PC-3 (cell line): ENCODE data around the gene HIF1AN. TPM values are rescaled to one million over a fixed set of nuclear protein-coding genes. Genes with fewer than 3 reads are reported as not detected.

ENCODE experiments used
- ATAC-seq: fragments of 200-7000 bp; cut with Tn5 transposase; 2 replicates; pipeline ENCODE4 v1.9.1; 2020; ENCODE audit warnings: mild to moderate bottlenecking, moderate library complexity
- BruUV-seq: library from RNA; stranded (reverse); fragments of 400-500 nt; replicated peaks from 2 replicates; lab custom pipeline; 2021; lab: Mats Ljungman, UMichigan
- CTCF ChIA-PET: fragments of 300-600 bp; sonication (Branson Sonifier 250); formaldehyde crosslinking; loops from one replicate; lab custom pipeline; 2022; ENCODE audit warnings: antibody characterized with exemption; lab: Charles Lee
- POLR2A ChIA-PET: fragments of 300-600 bp; sonication (Branson Sonifier 250); formaldehyde crosslinking; loops from one replicate; lab custom pipeline; 2022; ENCODE audit warnings: antibody characterized with exemption; ENCODE audit not compliant: unreplicated experiment; lab: Charles Lee
- DNase-seq: peaks from one replicate; pipeline ENCODE4 v3.0.0-alpha.2; 2015
- H2AFZ ChIP-seq: fragments of 300-600 bp; sonication (generic); 2 replicates; pipeline ENCODE4 v1.6.0; 2016; ENCODE audit warnings: antibody characterized with exemption, low read length
- H3F3A ChIP-seq: fragments of 300-600 bp; sonication (generic); one replicate; pipeline ENCODE4 v1.6.0; 2017; ENCODE audit warnings: antibody characterized with exemption, low read length, control low read depth, mild to moderate bottlenecking; ENCODE audit not compliant: unreplicated experiment
- H3K27ac ChIP-seq: fragments of 300-600 bp; sonication (generic); 2 replicates; pipeline ENCODE4 v1.5.1; 2016; ENCODE audit warnings: mild to moderate bottlenecking, low read length
- H3K27me3 ChIP-seq: fragments of 300-600 bp; sonication (generic); 2 replicates; pipeline ENCODE4 v1.6.1; 2016; ENCODE audit warnings: low read length, mixed read lengths
- H3K36me3 ChIP-seq: fragments of 300-600 bp; sonication (generic); 2 replicates; pipeline ENCODE4 v1.6.1; 2016; ENCODE audit warnings: low read depth, mixed run types, low read length, mixed read lengths
- H3K4me1 ChIP-seq: fragments of 300-600 bp; sonication (generic); 2 replicates; pipeline ENCODE4 v1.5.1; 2016; ENCODE audit warnings: low read length; ENCODE audit not compliant: insufficient read depth
- H3K4me2 ChIP-seq: fragments of 300-600 bp; sonication (generic); 2 replicates; pipeline ENCODE4 v1.6.0; 2016; ENCODE audit warnings: low read length
- H3K4me3 ChIP-seq: fragments of 300-600 bp; sonication (generic); 2 replicates; pipeline ENCODE4 v1.5.1; 2016; ENCODE audit warnings: mild to moderate bottlenecking, low read length, mixed read lengths
- H3K79me2 ChIP-seq: fragments of 300-600 bp; sonication (generic); 2 replicates; pipeline ENCODE4 v1.6.1; 2017; ENCODE audit warnings: low read length, mixed read lengths
- H3K9ac ChIP-seq: fragments of 300-600 bp; sonication (generic); 2 replicates; pipeline ENCODE4 v1.6.0; 2016; ENCODE audit warnings: mild to moderate bottlenecking, low read length
- H3K9me2 ChIP-seq: fragments of 300-600 bp; sonication (generic); replicated peaks from 2 replicates; pipeline ENCODE4 v1.6.1; 2016; ENCODE audit warnings: mixed run types, low read length, mixed read lengths
- H3K9me3 ChIP-seq: fragments of 300-600 bp; sonication (generic); 2 replicates; pipeline ENCODE4 v1.6.1; 2016; ENCODE audit warnings: low read length, mixed read lengths
- H4K20me1 ChIP-seq: fragments of 300-600 bp; sonication (generic); 2 replicates; pipeline ENCODE4 v1.6.1; 2016; ENCODE audit warnings: low read length, mixed read lengths
- CTCF ChIP-seq: fragments of 300-600 bp; sonication (generic); conservative IDR thresholded peaks from 2 replicates; pipeline ENCODE4 v1.5.1; 2017; ENCODE audit warnings: antibody characterized with exemption, low read depth, mild to moderate bottlenecking, low read length
- EZH2 ChIP-seq: fragments of 300-600 bp; sonication (generic); IDR thresholded peaks from one replicate; pipeline ENCODE4 v1.6.1; 2017; ENCODE audit warnings: antibody characterized with exemption, mild to moderate bottlenecking, low read length; ENCODE audit not compliant: unreplicated experiment
- EZH2phosphoT487 ChIP-seq: fragments of 300-600 bp; sonication (generic); IDR thresholded peaks from 2 replicates; pipeline ENCODE4 v1.6.1; 2018; ENCODE audit warnings: mild to moderate bottlenecking, antibody characterized with exemption, low read length, borderline replicate concordance
- intact Hi-C: fragments of 100-400 bp; cut with micrococcal nuclease; formaldehyde crosslinking; loops from 2 replicates; pipeline ENCODE4 v1.9.0; 2023
- total RNA-seq: library from RNA; depleted of rRNA; stranded (reverse); fragments of >200 nt; gene quantifications from 2 replicates; pipeline ENCODE4 v1.2.3, GENCODE V29; 2014

Gene HIF1AN
- total RNA-seq, 1 experiment from 2014 or later: 4.5 TPM

DNA sequence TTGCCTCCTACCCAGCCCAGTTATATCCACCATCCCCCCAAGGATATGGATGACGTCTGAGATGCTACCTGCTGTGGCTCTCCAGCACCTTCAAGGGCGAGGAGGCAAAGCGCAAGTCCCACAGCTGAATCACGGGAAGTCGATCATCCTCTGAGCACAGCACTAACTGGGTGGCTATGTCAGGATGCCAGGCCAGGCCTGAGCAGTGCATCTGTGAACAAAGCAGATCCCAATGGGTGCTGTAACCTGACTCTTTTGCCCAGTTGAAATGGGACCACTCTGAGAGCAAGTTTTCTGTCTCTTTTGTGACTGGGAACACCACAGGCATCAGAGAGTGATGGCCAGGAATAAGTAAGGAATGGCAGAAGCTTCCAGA is 28.4 kb upstream of the HIF1AN start:
- Histone ChIP-seq H3K4me2 (no peak overlapping the region), H3K9ac (no peak overlapping the region), H3K27ac (no peak overlapping the region), H3K79me2 (no peaks in the 10 kb centered on the region), H2AFZ (no peak overlapping the region), H3K9me2 (no peaks in the 10 kb centered on the region), H4K20me1 (no peaks in the 10 kb centered on the region), H3K4me3 (no peak overlapping the region), H3K27me3 (no peaks in the 10 kb centered on the region), H3F3A (no peaks in the 10 kb centered on the region), H3K36me3 (no peaks in the 10 kb centered on the region; the same call in 1 of the 2 replicates), H3K4me1 (peaks cover 5% of the 10 kb centered on the region; the same call in 1 of the 2 replicates), H3K9me3 (no peaks in the 10 kb centered on the region)
- CTCF ChIA-PET: no interaction called here
- no TSS peak for BruUV-seq
- intact Hi-C loops: no loop called here
- DNase-seq (no peak), ATAC-seq (no peak)
- POLR2A ChIA-PET: no interaction called here
- TF ChIP-seq EZH2: no peak
- no peak for TF ChIP-seq CTCF
- no peak for TF ChIP-seq EZH2phosphoT487

DNA sequence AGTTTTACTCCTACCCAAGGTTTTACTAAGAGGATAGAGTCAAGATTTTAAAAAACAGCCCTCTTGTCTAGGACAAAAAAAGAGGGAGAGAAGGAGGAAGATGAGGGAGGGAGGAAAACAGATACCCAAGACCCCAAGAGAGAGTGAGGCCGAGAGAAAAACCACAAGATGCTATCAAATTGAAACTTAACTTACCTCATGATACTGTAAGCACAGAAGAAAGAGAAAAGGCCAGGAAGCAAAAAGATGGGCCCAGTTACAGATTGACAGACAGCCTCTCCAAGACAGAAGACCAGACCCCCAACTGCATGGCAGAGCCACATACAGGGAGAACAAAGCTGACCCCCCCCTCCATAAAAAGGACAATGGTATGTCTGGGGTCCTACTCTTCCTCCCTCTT is 27.5 kb upstream of the HIF1AN start:
- Histone ChIP-seq H3K9me2 (no peaks in the 10 kb centered on the region), H3K27ac (no peak overlapping the region), H3K4me1 (peaks cover 5% of the 10 kb centered on the region; the same call in 1 of the 2 replicates), H3K4me3 (no peak overlapping the region), H3K79me2 (no peaks in the 10 kb centered on the region), H3K9me3 (no peaks in the 10 kb centered on the region), H3K4me2 (no peak overlapping the region), H4K20me1 (no peaks in the 10 kb centered on the region), H3F3A (no peaks in the 10 kb centered on the region), H3K27me3 (no peaks in the 10 kb centered on the region), H3K9ac (no peak overlapping the region), H3K36me3 (no peaks in the 10 kb centered on the region; the same call in 1 of the 2 replicates), H2AFZ (no peak overlapping the region)
- POLR2A ChIA-PET: no interaction called here
- no peak for DNase-seq
- intact Hi-C loops: loop anchor here (1.0 to 2.0 kb wide), 2 partner anchors 74 to 169 kb away; no protein-coding TSS in a partner anchor
- BruUV-seq: no TSS peak
- no peak for ATAC-seq
- CTCF ChIA-PET: interaction anchor here (1.0 to 2.6 kb wide), 3 partner anchors 10 to 79 kb away, joined by 3 to 15 read pairs (median 3); no protein-coding TSS in a partner anchor
- TF ChIP-seq EZH2phosphoT487 (no peak), EZH2 (no peak), CTCF (no peak)

- Histone ChIP-seq H3K79me2 (no peaks in the 10 kb centered on the region), H3K4me2 (no peak overlapping the region), H3K27ac (no peak overlapping the region), H3K27me3 (no peaks in the 10 kb centered on the region), H3F3A (no peaks in the 10 kb centered on the region), H3K36me3 (no peaks in the 10 kb centered on the region; the same call in 1 of the 2 replicates), H4K20me1 (no peaks in the 10 kb centered on the region), H3K9ac (no peak overlapping the region), H3K9me2 (no peaks in the 10 kb centered on the region), H2AFZ (no peak overlapping the region), H3K4me1 (peaks cover 5% of the 10 kb centered on the region; the same call in 1 of the 2 replicates), H3K9me3 (no peaks in the 10 kb centered on the region), H3K4me3 (no peak overlapping the region)
- ChIA-PET POLR2A (no interaction called here), CTCF (interaction anchor here (0.5 to 2.6 kb wide), 9 partner anchors 10 to 370 kb away, joined by 3 to 15 read pairs (median 3); partner anchors contain the start of gene HIF1AN)
- intact Hi-C loops: loop anchor here (1.0 to 2.0 kb wide), 2 partner anchors 74 to 170 kb away; no protein-coding TSS in a partner anchor
- BruUV-seq: no TSS peak
- no peak for TF ChIP-seq EZH2phosphoT487
- peak; percentile 68 for TF ChIP-seq CTCF
- DNase-seq (peak; percentile 67), ATAC-seq (peak; percentile 79)
Observed at GRCh38 chr10:100508691-100509150, 27.0 kb upstream of the HIF1AN start.
